A172 (cell line): ENCODE results near the gene ZNF256. TPM values are rescaled to one million over a fixed set of nuclear protein-coding genes. Genes with fewer than 3 reads are reported as not detected.
A peak's percentile ranks its signal among the peaks of the same experiment; 100 is the strongest.

Source experiments
- DNase-seq: peaks from one replicate; pipeline ENCODE4 v3.0.0-alpha.2; 2015; ENCODE audit warnings: low spot score
- total RNA-seq: library from RNA; depleted of rRNA; stranded (reverse); fragments of >200 nt; shearing (Covaris generic); gene quantifications from 2 replicates; pipeline ENCODE4 v1.2.3, GENCODE V29; 2014; rRNA removed

Gene ZNF256
- 3.1 and 3.7 TPM in 2 replicates for total RNA-seq

GRCh38 chr19:57947419-57948134 lies at the start of gene ZNF256:
Gene ZNF256 (minus strand): TSS chr19:57947706. CDS start chr19:57947474, 232 bp downstream.
- DNase-seq, result peak; percentile 82

GRCh38 chr19:57992841-57993240 lies 45.3 kb upstream of the ZNF256 start:
- DNase-seq, result no peak

GRCh38 chr19:57978586-57979289 lies 31.2 kb upstream of the ZNF256 start:
- no peak for DNase-seq

- DNase-seq, result no peak
Measured at GRCh38 chr19:57974434-57974833, 26.9 kb upstream of the ZNF256 start, which contains the start of gene C19orf18. Gene C19orf18 (minus strand): TSS chr19:57974534. CDS start chr19:57974432, 102 bp downstream.

- no peak for DNase-seq
Measured at GRCh38 chr19:57964761-57965160, 17.3 kb upstream of the ZNF256 start.

- no peak for DNase-seq
Measured at GRCh38 chr19:57961785-57962184, 14.3 kb upstream of the ZNF256 start.

GRCh38 chr19:57954996-57955395 lies 7.5 kb upstream of the ZNF256 start:
- no peak for DNase-seq

- no peak for DNase-seq
Measured at GRCh38 chr19:57949702-57950101, 2.2 kb upstream of the ZNF256 start.

- no peak for DNase-seq
Measured at GRCh38 chr19:57949296-57949695, 1.8 kb upstream of the ZNF256 start.

GRCh38 chr19:57947088-57947418 lies 453 bp downstream of the ZNF256 start:
- no peak for DNase-seq

GRCh38 chr19:57946316-57946715 lies 1.2 kb downstream of the ZNF256 start:
- no peak for DNase-seq

GRCh38 chr19:57941593-57941992 lies 5.9 kb downstream of the ZNF256 start:
- no peak for DNase-seq

GRCh38 chr19:57935731-57936130 lies 11.8 kb downstream of the ZNF256 start:
- DNase-seq, result no peak

GRCh38 chr19:57934820-57935665 lies 12.5 kb downstream of the ZNF256 start, which contains the start of gene ZNF418:
Gene ZNF418 (minus strand): TSS chr19:57935402. CDS start chr19:57933822, 1,580 bp downstream.
- no peak for DNase-seq

- no peak for DNase-seq
Measured at GRCh38 chr19:57927587-57927986, 19.9 kb downstream of the ZNF256 start.

GRCh38 chr19:57916168-57916995 lies 31.1 kb downstream of the ZNF256 start, which contains the start of gene ZNF417:
Gene ZNF417 (minus strand): TSS chr19:57916592. CDS start chr19:57916411, 181 bp downstream.
- peak; percentile 97 for DNase-seq

GRCh38 chr19:57914531-57914930 lies 33.0 kb downstream of the ZNF256 start:
- no peak for DNase-seq

GRCh38 chr19:57907394-57907793 lies 40.1 kb downstream of the ZNF256 start:
- DNase-seq, result no peak

- DNase-seq, result no peak
Measured at GRCh38 chr19:57905258-57905657, 42.2 kb downstream of the ZNF256 start.

- no peak for DNase-seq
Measured at GRCh38 chr19:57903618-57904184, 43.8 kb downstream of the ZNF256 start.

- DNase-seq, result no peak
Measured at GRCh38 chr19:57900311-57900710, 47.2 kb downstream of the ZNF256 start.
